Astrocyte (in vitro differentiated cells and primary cell): ENCODE results near the gene CTIF. TPM values are rescaled to one million over a fixed set of nuclear protein-coding genes. Genes with fewer than 3 reads are reported as not detected.

ENCODE experiments used
- DNase-seq: peaks from one replicate; pipeline ENCODE4 v3.0.0-alpha.2; 2010; ENCODE audit warnings: low read depth
- FAIRE-seq: peaks from 2 replicates; lab custom pipeline; 2011; peaks lifted over from hg19 to GRCh38; lab: Jason Lieb, UNC
- H2AFZ ChIP-seq: 2 replicates; pipeline ENCODE4 v1.6.0; 2012; ENCODE audit warnings: low read depth, low read length, inconsistent platforms
- H3K27ac ChIP-seq: 2 replicates; pipeline ENCODE4 v1.5.1; 2011; ENCODE audit warnings: low read depth, low read length, inconsistent platforms
- H3K27me3 ChIP-seq: 2 replicates; pipeline ENCODE4 v1.6.0; 2011; ENCODE audit warnings: low read length, inconsistent platforms; ENCODE audit not compliant: insufficient read depth
- H3K36me3 ChIP-seq: 2 replicates; pipeline ENCODE4 v1.5.1; 2011; ENCODE audit warnings: low read length, inconsistent platforms; ENCODE audit not compliant: insufficient read depth
- H3K4me1 ChIP-seq: 2 replicates; pipeline ENCODE4 v1.5.1; 2011; ENCODE audit warnings: low read length, inconsistent platforms; ENCODE audit not compliant: insufficient read depth
- H3K4me2 ChIP-seq: 2 replicates; pipeline ENCODE4 v1.6.0; 2012; ENCODE audit warnings: low read length, inconsistent platforms
- H3K4me3 ChIP-seq: 2 replicates; pipeline ENCODE4 v1.5.1; 2011; ENCODE audit warnings: low read depth, mild to moderate bottlenecking, low read length, inconsistent platforms; ENCODE audit not compliant: insufficient read depth
- H3K79me2 ChIP-seq: 2 replicates; pipeline ENCODE4 v1.6.0; 2012; ENCODE audit warnings: mild to moderate bottlenecking, low read length, inconsistent platforms; ENCODE audit not compliant: insufficient read depth
- H3K9ac ChIP-seq: 2 replicates; pipeline ENCODE4 v1.6.0; 2012; ENCODE audit warnings: mild to moderate bottlenecking, low read length, inconsistent platforms
- H3K9me3 ChIP-seq: 2 replicates; pipeline ENCODE4 v1.5.1; 2012; ENCODE audit warnings: low read depth, mild to moderate bottlenecking, low read length, inconsistent platforms; ENCODE audit not compliant: insufficient read depth
- H4K20me1 ChIP-seq: 2 replicates; pipeline ENCODE4 v1.6.0; 2012; ENCODE audit warnings: low read length, inconsistent platforms; ENCODE audit not compliant: insufficient read depth
- H3K27ac Mint-ChIP-seq: one replicate; pipeline ENCODE4 v1.8.0; 2021; ENCODE audit warnings: mild to moderate bottlenecking, mixed read lengths; ENCODE audit not compliant: unreplicated experiment
- H3K27me3 Mint-ChIP-seq: one replicate; pipeline ENCODE4 v1.8.0; 2021; ENCODE audit warnings: low read depth, mixed read lengths; ENCODE audit not compliant: unreplicated experiment
- H3K36me3 Mint-ChIP-seq: one replicate; pipeline ENCODE4 v1.8.0; 2021; ENCODE audit warnings: low read depth, mixed read lengths; ENCODE audit not compliant: unreplicated experiment
- H3K4me1 Mint-ChIP-seq: one replicate; pipeline ENCODE4 v1.8.0; 2021; ENCODE audit warnings: low read depth, mixed read lengths; ENCODE audit not compliant: unreplicated experiment
- H3K4me3 Mint-ChIP-seq: one replicate; pipeline ENCODE4 v1.8.0; 2021; ENCODE audit warnings: mild to moderate bottlenecking, moderate library complexity, mixed read lengths; ENCODE audit not compliant: unreplicated experiment
- H3K9me3 Mint-ChIP-seq: one replicate; pipeline ENCODE4 v1.8.0; 2021; ENCODE audit warnings: mild to moderate bottlenecking, mixed read lengths; ENCODE audit not compliant: unreplicated experiment
- CTCF ChIP-seq: IDR thresholded peaks from 2 replicates; pipeline ENCODE4 v1.5.1; 2011; ENCODE audit warnings: low read depth, mild to moderate bottlenecking, inconsistent platforms, low read length, moderate library complexity; ENCODE audit not compliant: insufficient read depth
- EZH2 ChIP-seq: IDR thresholded peaks from 2 replicates; pipeline ENCODE4 v1.6.1; 2012; ENCODE audit warnings: mild to moderate bottlenecking, low read length, inconsistent platforms; ENCODE audit not compliant: insufficient read depth
- total RNA-seq: library from RNA; stranded (reverse); gene quantifications from 2 replicates; pipeline ENCODE4 v1.2.1, GENCODE V29; 2021

Gene CTIF
- total RNA-seq, 1 donor from 2014 or later = 101 TPM

- Histone ChIP-seq H3K27me3 (no peaks in the 10 kb centered on the region), H3K4me1 (no peaks in the 10 kb centered on the region), H3K79me2 (no peaks in the 10 kb centered on the region), H3K9me3 (peaks cover 2% of the 10 kb centered on the region), H2AFZ (no peak overlapping the region), H3K9ac (no peak overlapping the region), H3K4me2 (no peak overlapping the region), H3K4me3 (no peak overlapping the region), H3K36me3 (peaks cover 4% of the 10 kb centered on the region), H4K20me1 (peaks cover 30% of the 10 kb centered on the region), H3K27ac (no peak overlapping the region)
- Mint-ChIP-seq H3K27me3 (no peaks in the 10 kb centered on the region), H3K36me3 (peaks cover 41% of the 10 kb centered on the region), H3K4me1 (peaks cover 28% of the 10 kb centered on the region), H3K4me3 (no peak overlapping the region), H3K27ac (no peak overlapping the region), H3K9me3 (no peaks in the 10 kb centered on the region)
- TF ChIP-seq EZH2 (no peak), CTCF (no peak)
- DNase-seq (no peak), FAIRE-seq (no peak)
Observed at GRCh38 chr18:48756511-48757226, 217.8 kb downstream of the CTIF start.

- no peak overlapping the region for H3K9ac ChIP-seq
- H3K36me3 ChIP-seq = peaks cover 9% of the 10 kb centered on the region
- H3K27ac Mint-ChIP-seq = no peak overlapping the region
- peaks cover 2% of the 10 kb centered on the region for H3K9me3 ChIP-seq
- peaks cover 22% of the 10 kb centered on the region for H3K4me1 Mint-ChIP-seq
- no peaks in the 10 kb centered on the region for H3K4me1 ChIP-seq
- no peak overlapping the region for H3K4me3 Mint-ChIP-seq
- H3K27me3 Mint-ChIP-seq = no peaks in the 10 kb centered on the region
- no peaks in the 10 kb centered on the region for H3K79me2 ChIP-seq
- H2AFZ ChIP-seq = no peak overlapping the region
- FAIRE-seq (no peak), DNase-seq (no peak)
- H4K20me1 ChIP-seq = peaks cover 26% of the 10 kb centered on the region
- no peak overlapping the region for H3K4me2 ChIP-seq
- H3K4me3 ChIP-seq = no peak overlapping the region
- H3K36me3 Mint-ChIP-seq = peaks cover 45% of the 10 kb centered on the region
- H3K27me3 ChIP-seq = no peaks in the 10 kb centered on the region
- no peak for TF ChIP-seq EZH2
- no peak for TF ChIP-seq CTCF
- H3K27ac ChIP-seq = no peak overlapping the region
- H3K9me3 Mint-ChIP-seq = no peaks in the 10 kb centered on the region
Observed at GRCh38 chr18:48757367-48757766, 218.5 kb downstream of the CTIF start.

GRCh38 chr18:48757906-48758305 lies 219.1 kb downstream of the CTIF start:
- H3K4me1 Mint-ChIP-seq = peaks cover 18% of the 10 kb centered on the region
- H3K36me3 Mint-ChIP-seq = peaks cover 46% of the 10 kb centered on the region
- H3K4me2 ChIP-seq = no peak overlapping the region
- no peak for TF ChIP-seq CTCF
- no peak for TF ChIP-seq EZH2
- no peak overlapping the region for H3K4me3 Mint-ChIP-seq
- no peaks in the 10 kb centered on the region for H3K27me3 ChIP-seq
- no peak overlapping the region for H2AFZ ChIP-seq
- peaks cover 2% of the 10 kb centered on the region for H3K9me3 ChIP-seq
- H3K9me3 Mint-ChIP-seq = no peaks in the 10 kb centered on the region
- peaks cover 21% of the 10 kb centered on the region for H4K20me1 ChIP-seq
- H3K9ac ChIP-seq = no peak overlapping the region
- DNase-seq (no peak), FAIRE-seq (no peak)
- H3K27me3 Mint-ChIP-seq = no peaks in the 10 kb centered on the region
- H3K36me3 ChIP-seq = peaks cover 9% of the 10 kb centered on the region
- no peak overlapping the region for H3K27ac ChIP-seq
- H3K4me3 ChIP-seq = no peak overlapping the region
- H3K79me2 ChIP-seq = no peaks in the 10 kb centered on the region
- H3K4me1 ChIP-seq = no peaks in the 10 kb centered on the region
- no peak overlapping the region for H3K27ac Mint-ChIP-seq
